GM12892 (cell line): ENCODE measurements around the gene NPIPA8.
"Not testable (repeated sequence)": the region's sequence is repeated elsewhere in the genome, so short reads cannot be mapped to it uniquely, and the experiment has no call there.

Experiments
- POLR2A ChIP-seq: IDR thresholded peaks from 2 replicates; pipeline ENCODE4 v1.6.1; 2011; ENCODE audit warnings: low read depth, low read length, control low read depth
- POLR2AphosphoS5 ChIP-seq: IDR thresholded peaks from 2 replicates; pipeline ENCODE4 v1.6.1; 2011; ENCODE audit warnings: low read depth, low read length, control low read depth

DNA sequence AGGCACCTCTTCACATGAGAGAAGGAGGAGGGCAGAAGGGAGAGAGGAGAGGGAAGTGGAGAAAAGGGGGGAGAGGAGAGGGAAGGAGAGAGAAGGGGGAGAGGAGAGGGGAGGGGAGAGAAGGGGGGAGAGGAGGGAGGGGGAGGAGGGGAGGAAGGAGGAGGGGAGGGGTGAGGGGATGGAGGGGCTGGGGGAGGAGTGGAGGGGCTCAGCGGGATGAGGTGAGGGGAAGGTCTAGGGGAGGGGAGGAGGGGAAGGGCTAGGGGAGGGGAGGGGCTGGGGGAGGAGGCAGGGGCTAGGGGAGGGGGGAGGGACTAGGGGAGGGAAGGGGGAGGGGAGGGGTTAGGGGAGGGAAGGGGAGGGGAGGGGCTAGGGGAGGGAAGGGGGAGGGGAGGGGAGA lies 5.5 kb upstream of the NPIPA8 start:
- TF ChIP-seq POLR2AphosphoS5, POLR2A: not testable (repeated sequence)
